HepG2 (cell line): ENCODE measurements around the gene STK25. TPM values are rescaled to one million over a fixed set of nuclear protein-coding genes. Genes with fewer than 3 reads are reported as not detected.

ENCODE experiments used
- ARNTL ChIP-seq: sonication (generic); formaldehyde crosslinking; IDR thresholded peaks from 2 replicates; pipeline ENCODE4 v1.4.0; 2020; ENCODE audit warnings: mild to moderate bottlenecking, missing genetic modification reagents
- MAFG ChIP-seq: sonication (generic); formaldehyde crosslinking; IDR thresholded peaks from 2 replicates; pipeline ENCODE4 v1.5.1; 2020; ENCODE audit warnings: mild to moderate bottlenecking, missing genetic modification reagents
- NAIF1 ChIP-seq: sonication (generic); formaldehyde crosslinking; IDR thresholded peaks from 2 replicates; pipeline ENCODE4 v1.5.0; 2020; ENCODE audit warnings: mild to moderate bottlenecking, missing genetic modification reagents, borderline replicate concordance
- RBFOX2 ChIP-seq: fragments of 200-400 bp; formaldehyde crosslinking; IDR thresholded peaks from 2 replicates; pipeline ENCODE4 v1.6.1; 2017; ENCODE audit warnings: low read depth, mild to moderate bottlenecking, low read length
- SETDB1 ChIP-seq: sonication (generic); formaldehyde crosslinking; IDR thresholded peaks from 2 replicates; pipeline ENCODE4 v1.5.1; 2020; ENCODE audit warnings: missing genetic modification reagents, mild to moderate bottlenecking, borderline replicate concordance
- SNAPC2 ChIP-seq: sonication (generic); formaldehyde crosslinking; IDR thresholded peaks from 2 replicates; pipeline ENCODE4 v1.8.1; 2022; ENCODE audit warnings: mild to moderate bottlenecking, missing genetic modification reagents
- SP2 ChIP-seq: sonication (generic); formaldehyde crosslinking; IDR thresholded peaks from 2 replicates; pipeline ENCODE4 v1.5.1; 2020; ENCODE audit warnings: mild to moderate bottlenecking, missing genetic modification reagents
- TAF15 ChIP-seq: fragments of 200-400 bp; formaldehyde crosslinking; IDR thresholded peaks from one replicate; pipeline ENCODE4 v1.6.1; 2018; ENCODE audit warnings: mild to moderate bottlenecking, low read depth, low read length; ENCODE audit not compliant: poor library complexity, severe bottlenecking
- ZBTB42 ChIP-seq: sonication (generic); formaldehyde crosslinking; IDR thresholded peaks from 2 replicates; pipeline ENCODE4 v1.5.0; 2020; ENCODE audit warnings: mild to moderate bottlenecking, missing genetic modification reagents
- ZFP1 ChIP-seq: IDR thresholded peaks from 2 replicates; pipeline ENCODE4 v1.6.1; 2016
- ZFYVE20 ChIP-seq: sonication (generic); formaldehyde crosslinking; IDR thresholded peaks from 2 replicates; pipeline ENCODE4 v1.8.0; 2023; ENCODE audit warnings: low read depth, mild to moderate bottlenecking, moderate library complexity, missing genetic modification reagents, borderline replicate concordance
- ZNF234 ChIP-seq: sonication (generic); formaldehyde crosslinking; conservative IDR thresholded peaks from 2 replicates; pipeline ENCODE4 v1.5.1; 2020; ENCODE audit warnings: mild to moderate bottlenecking, missing genetic modification reagents
- ZNF501 ChIP-seq: sonication (generic); formaldehyde crosslinking; IDR thresholded peaks from 2 replicates; pipeline ENCODE4 v1.5.1; 2020; ENCODE audit warnings: mild to moderate bottlenecking, moderate library complexity, missing genetic modification reagents
- ZNF569 ChIP-seq: sonication (generic); formaldehyde crosslinking; IDR thresholded peaks from 2 replicates; pipeline ENCODE4 v1.5.0; 2020; ENCODE audit warnings: mild to moderate bottlenecking, missing genetic modification reagents, moderate library complexity, borderline replicate concordance
- ZNF7 ChIP-seq: IDR thresholded peaks from 2 replicates; pipeline ENCODE4 v1.6.1; 2016; ENCODE audit warnings: missing biosample characterization, missing genetic modification reagents
- ZNF75D ChIP-seq: sonication (generic); formaldehyde crosslinking; IDR thresholded peaks from 2 replicates; pipeline ENCODE4 v1.8.1; 2023; ENCODE audit warnings: missing genetic modification reagents, mild to moderate bottlenecking, borderline replicate concordance
- polyA plus RNA-seq, 8 experiments: library from polyadenylated mRNA; depleted of rRNA in 3 of 8; stranded (reverse) in 7 of 8; unstranded in 1 of 8; fragments of >200 nt; fragmentation: Illumina TruSeq in 4 of 8; extraction: Trizol in 4 of 8; gene quantifications; 2 replicates each; pipeline versions ENCODE4 v1.2.1 to v1.2.3, GENCODE V29; 2011 to 2016; ENCODE audit warnings: low read depth in 4 of 8, missing spikeins in 1 of 8, mixed read lengths in 1 of 8; ENCODE audit not compliant: insufficient read depth in 1 of 8
- total RNA-seq, 5 experiments: library from RNA; depleted of rRNA; stranded (reverse); fragments of >200 nt; fragmentation: Illumina TruSeq; extraction: Trizol; gene quantifications; 2 replicates each; pipeline ENCODE4 v1.2.3, GENCODE V29; 2016; ENCODE audit warnings: low read depth in 1 of 5
- TF ChIP-seq, protein P1 (sequence below), 2 experiments: fragments of 450-650 bp in 1 of 2; sonication (generic) in 1 of 2; formaldehyde crosslinking; IDR thresholded peaks; 2 replicates each; pipeline versions ENCODE4 v1.5.0 to v1.8.0; 2020 to 2022; ENCODE audit warnings: mild to moderate bottlenecking in 1 of 2, missing genetic modification reagents in 1 of 2
- TF ChIP-seq, protein P2 (sequence below): sonication (generic); formaldehyde crosslinking; IDR thresholded peaks from 2 replicates; pipeline ENCODE4 v1.5.1; 2020; ENCODE audit warnings: mild to moderate bottlenecking, moderate library complexity, missing genetic modification reagents
- TF ChIP-seq, protein P3 (sequence below): sonication (generic); formaldehyde crosslinking; conservative IDR thresholded peaks from 2 replicates; pipeline ENCODE4 v1.8.0; 2022; ENCODE audit warnings: missing genetic modification reagents
- TF ChIP-seq, protein P4 (sequence below), 2 experiments: sonication (generic) in 1 of 2; formaldehyde crosslinking in 1 of 2; IDR thresholded peaks; 2 replicates each; pipeline versions ENCODE4 v1.4.0 to v1.6.1; 2016 to 2020; ENCODE audit warnings: borderline replicate concordance in 1 of 2, low read depth in 1 of 2, mild to moderate bottlenecking in 1 of 2, missing genetic modification reagents in 1 of 2

The STK25 gene
- total and polyA plus RNA-seq, 2 of the 13 experiments (the other 11 are each of a cell fraction or from before 2014, with no cell fraction given): 177 to 481 TPM

DNA sequence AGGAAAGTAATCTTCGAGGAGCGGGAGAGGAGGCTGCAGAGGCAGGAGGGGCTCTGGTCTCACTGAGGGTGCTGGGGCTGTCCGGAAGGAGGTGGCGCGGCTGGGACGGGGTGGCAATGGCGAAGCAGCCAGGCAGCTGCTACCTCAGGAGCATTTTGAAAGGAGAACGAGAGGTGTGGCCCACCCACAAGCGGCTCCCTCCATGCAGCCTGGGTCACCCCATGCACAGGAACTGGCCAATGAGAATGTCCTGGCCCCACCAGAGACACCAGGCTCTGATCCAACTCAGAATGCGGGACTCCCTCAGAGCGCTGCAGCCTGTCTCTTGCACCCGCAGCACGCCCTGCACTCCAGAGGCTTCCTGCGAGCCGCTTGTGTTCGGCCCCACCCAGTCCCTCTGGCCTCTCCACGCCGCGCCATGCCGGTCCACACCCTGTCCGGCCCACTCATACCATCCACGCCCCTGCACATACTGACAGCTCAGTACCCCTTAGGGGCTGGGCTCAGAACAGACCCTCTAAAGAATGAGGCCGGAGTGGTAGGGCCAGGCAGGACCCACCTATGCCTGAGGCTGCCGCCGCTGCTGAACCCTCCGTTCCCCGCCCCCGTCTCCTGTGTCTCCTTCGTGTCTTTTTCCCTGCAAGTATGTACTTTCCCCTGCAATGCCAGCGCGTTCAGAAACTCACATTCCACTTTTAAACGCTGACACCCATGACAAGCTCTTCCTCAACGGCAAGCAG is 43.8 kb upstream of the STK25 start (continued):
- TF ChIP-seq, protein P1, sequence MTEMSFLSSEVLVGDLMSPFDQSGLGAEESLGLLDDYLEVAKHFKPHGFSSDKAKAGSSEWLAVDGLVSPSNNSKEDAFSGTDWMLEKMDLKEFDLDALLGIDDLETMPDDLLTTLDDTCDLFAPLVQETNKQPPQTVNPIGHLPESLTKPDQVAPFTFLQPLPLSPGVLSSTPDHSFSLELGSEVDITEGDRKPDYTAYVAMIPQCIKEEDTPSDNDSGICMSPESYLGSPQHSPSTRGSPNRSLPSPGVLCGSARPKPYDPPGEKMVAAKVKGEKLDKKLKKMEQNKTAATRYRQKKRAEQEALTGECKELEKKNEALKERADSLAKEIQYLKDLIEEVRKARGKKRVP (CRISPR knock-in tag; IDR thresholded peaks at IDR 0.05): no peak
- TF ChIP-seq RBFOX2 (peak; percentile 60; the same call in 1 of the 2 replicates), SETDB1 (no peak), ZNF234 (CRISPR knock-in tag) (0 out of 2 replicates have a peak, but pooled peaks have one; percentile 69), ZNF7 (no peak), ZFYVE20 (CRISPR knock-in tag) (no peak), ZNF569 (CRISPR knock-in tag) (0 out of 2 replicates have a peak, but pooled peaks have one; percentile 43), SNAPC2 (no peak), ZNF501 (CRISPR knock-in tag) (peak; percentile 67; the same call in 1 of the 2 replicates), TAF15 (no peak), ZBTB42 (CRISPR knock-in tag) (peak; percentile 21; the same call in 1 of the 2 replicates), ARNTL (no peak), ZFP1 (no peak), MAFG (CRISPR knock-in tag) (no peak; the same call in 1 of the 2 replicates), NAIF1 (CRISPR knock-in tag) (no peak), ZNF75D (CRISPR knock-in tag) (no peak), SP2 (CRISPR knock-in tag) (peak; percentile 51)
- TF ChIP-seq, protein P2, sequence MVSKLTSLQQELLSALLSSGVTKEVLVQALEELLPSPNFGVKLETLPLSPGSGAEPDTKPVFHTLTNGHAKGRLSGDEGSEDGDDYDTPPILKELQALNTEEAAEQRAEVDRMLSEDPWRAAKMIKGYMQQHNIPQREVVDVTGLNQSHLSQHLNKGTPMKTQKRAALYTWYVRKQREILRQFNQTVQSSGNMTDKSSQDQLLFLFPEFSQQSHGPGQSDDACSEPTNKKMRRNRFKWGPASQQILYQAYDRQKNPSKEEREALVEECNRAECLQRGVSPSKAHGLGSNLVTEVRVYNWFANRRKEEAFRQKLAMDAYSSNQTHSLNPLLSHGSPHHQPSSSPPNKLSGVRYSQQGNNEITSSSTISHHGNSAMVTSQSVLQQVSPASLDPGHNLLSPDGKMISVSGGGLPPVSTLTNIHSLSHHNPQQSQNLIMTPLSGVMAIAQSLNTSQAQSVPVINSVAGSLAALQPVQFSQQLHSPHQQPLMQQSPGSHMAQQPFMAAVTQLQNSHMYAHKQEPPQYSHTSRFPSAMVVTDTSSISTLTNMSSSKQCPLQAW: peak; percentile 65; the same call in 1 of the 2 replicates
- TF ChIP-seq, protein P3, sequence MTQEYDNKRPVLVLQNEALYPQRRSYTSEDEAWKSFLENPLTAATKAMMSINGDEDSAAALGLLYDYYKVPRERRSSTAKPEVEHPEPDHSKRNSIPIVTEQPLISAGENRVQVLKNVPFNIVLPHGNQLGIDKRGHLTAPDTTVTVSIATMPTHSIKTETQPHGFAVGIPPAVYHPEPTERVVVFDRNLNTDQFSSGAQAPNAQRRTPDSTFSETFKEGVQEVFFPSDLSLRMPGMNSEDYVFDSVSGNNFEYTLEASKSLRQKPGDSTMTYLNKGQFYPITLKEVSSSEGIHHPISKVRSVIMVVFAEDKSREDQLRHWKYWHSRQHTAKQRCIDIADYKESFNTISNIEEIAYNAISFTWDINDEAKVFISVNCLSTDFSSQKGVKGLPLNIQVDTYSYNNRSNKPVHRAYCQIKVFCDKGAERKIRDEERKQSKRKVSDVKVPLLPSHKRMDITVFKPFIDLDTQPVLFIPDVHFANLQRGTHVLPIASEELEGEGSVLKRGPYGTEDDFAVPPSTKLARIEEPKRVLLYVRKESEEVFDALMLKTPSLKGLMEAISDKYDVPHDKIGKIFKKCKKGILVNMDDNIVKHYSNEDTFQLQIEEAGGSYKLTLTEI (CRISPR knock-in tag): no peak
- TF ChIP-seq, protein P4, sequence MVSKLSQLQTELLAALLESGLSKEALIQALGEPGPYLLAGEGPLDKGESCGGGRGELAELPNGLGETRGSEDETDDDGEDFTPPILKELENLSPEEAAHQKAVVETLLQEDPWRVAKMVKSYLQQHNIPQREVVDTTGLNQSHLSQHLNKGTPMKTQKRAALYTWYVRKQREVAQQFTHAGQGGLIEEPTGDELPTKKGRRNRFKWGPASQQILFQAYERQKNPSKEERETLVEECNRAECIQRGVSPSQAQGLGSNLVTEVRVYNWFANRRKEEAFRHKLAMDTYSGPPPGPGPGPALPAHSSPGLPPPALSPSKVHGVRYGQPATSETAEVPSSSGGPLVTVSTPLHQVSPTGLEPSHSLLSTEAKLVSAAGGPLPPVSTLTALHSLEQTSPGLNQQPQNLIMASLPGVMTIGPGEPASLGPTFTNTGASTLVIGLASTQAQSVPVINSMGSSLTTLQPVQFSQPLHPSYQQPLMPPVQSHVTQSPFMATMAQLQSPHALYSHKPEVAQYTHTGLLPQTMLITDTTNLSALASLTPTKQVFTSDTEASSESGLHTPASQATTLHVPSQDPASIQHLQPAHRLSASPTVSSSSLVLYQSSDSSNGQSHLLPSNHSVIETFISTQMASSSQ (IDR thresholded peaks at IDR 0.05; ENCODE audit: low read depth): no peak
- TF ChIP-seq, protein P4 (CRISPR knock-in tag; IDR thresholded peaks at IDR 0.05; ENCODE audit: borderline replicate concordance): 0 out of 2 replicates have a peak, but pooled peaks have one; percentile 6
